Activated T-helper 1 cell treated with anti-CD3 and anti-CD28 coated beads, Interleukin-12 subunit alpha, Interleukin-12 subunit beta, Interleukin-2, Interleukin-4 antibody, amounts not matched to agents 30 ng/mL and 10 ng/mL and 1 ng/mL, durations not matched to agents 14 hours and 24 hours and 36 hours (primary cell): Measurements from ENCODE around the gene HSD11B1. TPM values are rescaled to one million over a fixed set of nuclear protein-coding genes. Genes with fewer than 3 reads are reported as not detected.
A peak's percentile ranks its signal among the peaks of the same experiment; 100 is the strongest.

ENCODE experiments used
- DNase-seq: peaks from one replicate; pipeline ENCODE4 v3.0.0; 2021; ENCODE audit warnings: low spot score
- H3K27ac Mint-ChIP-seq: one replicate; pipeline ENCODE4 v1.8.0; 2021; ENCODE audit warnings: mild to moderate bottlenecking, mixed read lengths
- H3K27me3 Mint-ChIP-seq: one replicate; pipeline ENCODE4 v1.8.0; 2022; ENCODE audit warnings: mild to moderate bottlenecking, moderate library complexity, mixed read lengths; ENCODE audit not compliant: insufficient read depth
- H3K36me3 Mint-ChIP-seq: one replicate; pipeline ENCODE4 v1.8.0; 2021; ENCODE audit warnings: low read depth, mixed read lengths
- H3K4me1 Mint-ChIP-seq: one replicate; pipeline ENCODE4 v1.8.0; 2021; ENCODE audit warnings: low read depth, mixed read lengths
- H3K4me3 Mint-ChIP-seq: one replicate; pipeline ENCODE4 v1.8.0; 2021; ENCODE audit warnings: mild to moderate bottlenecking, moderate library complexity, mixed read lengths
- H3K9me3 Mint-ChIP-seq: one replicate; pipeline ENCODE4 v1.8.0; 2021; ENCODE audit warnings: mixed read lengths
- intact Hi-C: fragments of 100-400 bp; cut with micrococcal nuclease; formaldehyde crosslinking; loops from one replicate; pipeline ENCODE4 v1.15.1; 2024
- total RNA-seq: library from RNA; stranded (reverse); gene quantifications from 2 replicates; pipeline ENCODE4 v1.2.3, GENCODE V29; 2022

Gene HSD11B1
- total RNA-seq, 1 donor from 2014 or later: 15.9 TPM

GRCh38 chr1:209749670-209750323 lies 45.2 kb downstream of the HSD11B1 start:
- peaks cover 81% of the 10 kb centered on the region for H3K4me1 Mint-ChIP-seq
- no peaks in the 10 kb centered on the region for H3K36me3 Mint-ChIP-seq
- no peaks in the 10 kb centered on the region for H3K27me3 Mint-ChIP-seq
- peak overlapping the region; percentile 84 for H3K27ac Mint-ChIP-seq
- H3K4me3 Mint-ChIP-seq: peak overlapping the region; percentile 38
- H3K9me3 Mint-ChIP-seq: no peaks in the 10 kb centered on the region
- DNase-seq: no peak
- intact Hi-C loops: loop anchor here (1.0 to 10.0 kb wide), 4 partner anchors 33 to 695 kb away; partner anchors contain the start of gene HSD11B1

GRCh38 chr1:209751627-209752231 lies 47.1 kb downstream of the HSD11B1 start:
- no peaks in the 10 kb centered on the region for H3K27me3 Mint-ChIP-seq
- H3K4me1 Mint-ChIP-seq: peaks cover 86% of the 10 kb centered on the region
- peak overlapping the region; percentile 98 for H3K27ac Mint-ChIP-seq
- intact Hi-C loops: loop anchor here (1.0 to 10.0 kb wide), 8 partner anchors 15 to 693 kb away; partner anchors contain the start of gene C1orf74
- peak overlapping the region; percentile 69 for H3K4me3 Mint-ChIP-seq
- no peaks in the 10 kb centered on the region for H3K9me3 Mint-ChIP-seq
- H3K36me3 Mint-ChIP-seq: peaks cover 15% of the 10 kb centered on the region
- peak; percentile 42 for DNase-seq

GRCh38 chr1:209752890-209753289 lies 48.2 kb downstream of the HSD11B1 start:
- H3K4me1 Mint-ChIP-seq: peaks cover 76% of the 10 kb centered on the region
- no peak for DNase-seq
- H3K4me3 Mint-ChIP-seq: no peak overlapping the region
- intact Hi-C loops: loop anchor here (1.0 to 10.0 kb wide), 6 partner anchors 15 to 692 kb away; partner anchors contain the start of gene C1orf74
- no peaks in the 10 kb centered on the region for H3K27me3 Mint-ChIP-seq
- no peaks in the 10 kb centered on the region for H3K9me3 Mint-ChIP-seq
- H3K27ac Mint-ChIP-seq: peak overlapping the region; percentile 98
- peaks cover 26% of the 10 kb centered on the region for H3K36me3 Mint-ChIP-seq

- peak overlapping the region; percentile 99 for H3K4me3 Mint-ChIP-seq
- DNase-seq: no peak
- peaks cover 80% of the 10 kb centered on the region for H3K4me1 Mint-ChIP-seq
- intact Hi-C loops: loop anchor here (5.0 to 10.0 kb wide), 2 partner anchors 690 to 1922 kb away; partner anchors contain the start of gene NEK2
- H3K36me3 Mint-ChIP-seq: peaks cover 49% of the 10 kb centered on the region
- H3K9me3 Mint-ChIP-seq: no peaks in the 10 kb centered on the region
- no peaks in the 10 kb centered on the region for H3K27me3 Mint-ChIP-seq
- peak overlapping the region; percentile 98 for H3K27ac Mint-ChIP-seq
Measured at GRCh38 chr1:209755256-209755655, 50.6 kb downstream of the HSD11B1 start.

- peaks cover 80% of the 10 kb centered on the region for H3K4me1 Mint-ChIP-seq
- H3K27ac Mint-ChIP-seq: peak within 1 kb of the TSS; percentile 98
- H3K4me3 Mint-ChIP-seq: peak within 1 kb of the TSS; percentile 99
- no peaks in the 10 kb centered on the region for H3K9me3 Mint-ChIP-seq
- peak; percentile 74 for DNase-seq
- peaks cover 56% of the 10 kb centered on the region for H3K36me3 Mint-ChIP-seq
- intact Hi-C loops: loop anchor here (1.0 to 10.0 kb wide), 7 partner anchors 12 to 1921 kb away; partner anchors contain the start of genes C1orf74, NEK2 and UTP25
- H3K27me3 Mint-ChIP-seq: no peaks in the 10 kb centered on the region
Measured at GRCh38 chr1:209755926-209756614, 51.4 kb downstream of the HSD11B1 start, which contains the start of gene TRAF3IP3. TRAF3IP3 (plus strand) TSS chr1:209756053; CDS start chr1:209760040, 3,987 bp downstream.

GRCh38 chr1:209756615-209757445 lies 52.2 kb downstream of the HSD11B1 start:
- H3K27me3 Mint-ChIP-seq: no peaks in the 10 kb centered on the region
- peak; percentile 43 for DNase-seq
- H3K27ac Mint-ChIP-seq: peak overlapping the region; percentile 98
- H3K4me1 Mint-ChIP-seq: peaks cover 80% of the 10 kb centered on the region
- H3K4me3 Mint-ChIP-seq: peak overlapping the region; percentile 99
- peaks cover 63% of the 10 kb centered on the region for H3K36me3 Mint-ChIP-seq
- intact Hi-C loops: loop anchor here (1.0 to 10.0 kb wide), 7 partner anchors 11 to 1920 kb away; partner anchors contain the start of genes C1orf74, NEK2 and UTP25
- no peaks in the 10 kb centered on the region for H3K9me3 Mint-ChIP-seq

- DNase-seq: no peak
- intact Hi-C loops: loop anchor here (5.0 to 10.0 kb wide), 2 partner anchors 686 to 1919 kb away; partner anchors contain the start of gene NEK2
- Mint-ChIP-seq H3K27ac (peak overlapping the region; percentile 98), H3K9me3 (no peaks in the 10 kb centered on the region), H3K4me1 (peaks cover 80% of the 10 kb centered on the region), H3K4me3 (peak overlapping the region; percentile 99), H3K27me3 (no peaks in the 10 kb centered on the region), H3K36me3 (peaks cover 79% of the 10 kb centered on the region)
Measured at GRCh38 chr1:209758400-209758799, 53.8 kb downstream of the HSD11B1 start.

GRCh38 chr1:209759829-209760359 lies 55.2 kb downstream of the HSD11B1 start:
- Mint-ChIP-seq H3K27ac (peak overlapping the region; percentile 64), H3K9me3 (no peaks in the 10 kb centered on the region), H3K27me3 (no peaks in the 10 kb centered on the region), H3K36me3 (peaks cover 88% of the 10 kb centered on the region), H3K4me1 (peaks cover 79% of the 10 kb centered on the region), H3K4me3 (peak overlapping the region; percentile 99)
- intact Hi-C loops: loop anchor here (5.0 to 10.0 kb wide), 3 partner anchors 685 to 1917 kb away; partner anchors contain the start of gene NEK2
- DNase-seq: no peak

GRCh38 chr1:209761011-209761635 lies 56.5 kb downstream of the HSD11B1 start:
- H3K4me3 Mint-ChIP-seq: peak overlapping the region; percentile 82
- no peaks in the 10 kb centered on the region for H3K27me3 Mint-ChIP-seq
- intact Hi-C loops: loop anchor here (10.0 kb wide), 1 partner anchor 1504 kb away; no protein-coding TSS in a partner anchor
- no peak for DNase-seq
- H3K27ac Mint-ChIP-seq: peak overlapping the region; percentile 79
- H3K36me3 Mint-ChIP-seq: peaks cover 84% of the 10 kb centered on the region
- peaks cover 72% of the 10 kb centered on the region for H3K4me1 Mint-ChIP-seq
- no peaks in the 10 kb centered on the region for H3K9me3 Mint-ChIP-seq

- peaks cover 67% of the 10 kb centered on the region for H3K4me1 Mint-ChIP-seq
- peaks cover 64% of the 10 kb centered on the region for H3K36me3 Mint-ChIP-seq
- no peaks in the 10 kb centered on the region for H3K9me3 Mint-ChIP-seq
- H3K27ac Mint-ChIP-seq: peak overlapping the region; percentile 82
- no peak overlapping the region for H3K4me3 Mint-ChIP-seq
- intact Hi-C loops: loop anchor here (5.0 to 10.0 kb wide), 2 partner anchors 566 to 1499 kb away; no protein-coding TSS in a partner anchor
- H3K27me3 Mint-ChIP-seq: no peaks in the 10 kb centered on the region
- DNase-seq: no peak
Measured at GRCh38 chr1:209766051-209766450, 61.4 kb downstream of the HSD11B1 start.

GRCh38 chr1:209767096-209767495 lies 62.5 kb downstream of the HSD11B1 start:
- no peak overlapping the region for H3K4me3 Mint-ChIP-seq
- H3K9me3 Mint-ChIP-seq: no peaks in the 10 kb centered on the region
- H3K4me1 Mint-ChIP-seq: peaks cover 57% of the 10 kb centered on the region
- H3K36me3 Mint-ChIP-seq: peaks cover 55% of the 10 kb centered on the region
- peak overlapping the region; percentile 32 for H3K27ac Mint-ChIP-seq
- H3K27me3 Mint-ChIP-seq: no peaks in the 10 kb centered on the region
- intact Hi-C loops: loop anchor here (5.0 to 10.0 kb wide), 2 partner anchors 565 to 1498 kb away; no protein-coding TSS in a partner anchor
- DNase-seq: no peak
